Breast epithelium (tissue), 3 donors: ENCODE data around the gene SULT1C2.

ENCODE experiments used
- POLR2A ChIP-seq: fragments of 450-650 bp; IDR thresholded peaks from one replicate; pipeline ENCODE4 v1.6.1; 2016; ENCODE audit warnings: antibody characterized with exemption, mild to moderate bottlenecking, moderate library complexity
- TF ChIP-seq, protein P1 (sequence below), 3 donors: fragments of 450-650 bp; IDR thresholded peaks; one replicate each; pipeline ENCODE4 v1.5.1; 2016 to 2017; ENCODE audit warnings: antibody characterized with exemption in 3 of 3, mild to moderate bottlenecking in 3 of 3, moderate library complexity in 3 of 3

GRCh38 chr2:108285616-108286015 is 3.1 kb upstream of the SULT1C2 start:
- no peak for TF ChIP-seq POLR2A
- TF ChIP-seq, protein P1, sequence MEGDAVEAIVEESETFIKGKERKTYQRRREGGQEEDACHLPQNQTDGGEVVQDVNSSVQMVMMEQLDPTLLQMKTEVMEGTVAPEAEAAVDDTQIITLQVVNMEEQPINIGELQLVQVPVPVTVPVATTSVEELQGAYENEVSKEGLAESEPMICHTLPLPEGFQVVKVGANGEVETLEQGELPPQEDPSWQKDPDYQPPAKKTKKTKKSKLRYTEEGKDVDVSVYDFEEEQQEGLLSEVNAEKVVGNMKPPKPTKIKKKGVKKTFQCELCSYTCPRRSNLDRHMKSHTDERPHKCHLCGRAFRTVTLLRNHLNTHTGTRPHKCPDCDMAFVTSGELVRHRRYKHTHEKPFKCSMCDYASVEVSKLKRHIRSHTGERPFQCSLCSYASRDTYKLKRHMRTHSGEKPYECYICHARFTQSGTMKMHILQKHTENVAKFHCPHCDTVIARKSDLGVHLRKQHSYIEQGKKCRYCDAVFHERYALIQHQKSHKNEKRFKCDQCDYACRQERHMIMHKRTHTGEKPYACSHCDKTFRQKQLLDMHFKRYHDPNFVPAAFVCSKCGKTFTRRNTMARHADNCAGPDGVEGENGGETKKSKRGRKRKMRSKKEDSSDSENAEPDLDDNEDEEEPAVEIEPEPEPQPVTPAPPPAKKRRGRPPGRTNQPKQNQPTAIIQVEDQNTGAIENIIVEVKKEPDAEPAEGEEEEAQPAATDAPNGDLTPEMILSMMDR (IDR thresholded peaks at IDR 0.05) = no peak
